Peyer's patch (tissue), 4 donors: Measurements from ENCODE around the gene TMEM81. TPM values are rescaled to one million over a fixed set of nuclear protein-coding genes. Genes with fewer than 3 reads are reported as not detected.

Experiments
- DNase-seq, 3 donors: peaks; one replicate each; pipeline ENCODE4 v3.0.0-alpha.2; 2017 to 2019
- H3K27ac ChIP-seq, 4 donors: fragments of 200-600 bp; sonication (generic); one replicate each; pipeline ENCODE4 v1.5.1; 2016 to 2019
- H3K27me3 ChIP-seq, 2 donors: fragments of 200-600 bp; sonication (generic); one replicate each; pipeline ENCODE4 v1.5.1; 2019
- H3K36me3 ChIP-seq, 3 donors: fragments of 200-600 bp; sonication (generic); one replicate each; pipeline ENCODE4 v1.5.1; 2016 to 2019
- H3K4me1 ChIP-seq, 4 donors: fragments of 200-600 bp; sonication (generic); one replicate each; pipeline ENCODE4 v1.5.1; 2016 to 2019
- H3K4me3 ChIP-seq, 4 donors: fragments of 200-600 bp; sonication (generic); 1 replicate in 3 of 4; 2 replicates in 1 of 4; pipeline ENCODE4 v1.5.1; 2016 to 2019; ENCODE audit warnings: mild to moderate bottlenecking in 1 of 4
- H3K9me3 ChIP-seq, 4 donors: fragments of 200-600 bp; sonication (generic); one replicate each; pipeline ENCODE4 v1.5.1; 2016 to 2019; ENCODE audit warnings: mild to moderate bottlenecking in 1 of 4
- POLR2A ChIP-seq, 2 donors: fragments of 450-650 bp; IDR thresholded peaks; one replicate each; pipeline ENCODE4 v1.5.1; 2017; ENCODE audit warnings: antibody characterized with exemption in 2 of 2, mild to moderate bottlenecking in 2 of 2, moderate library complexity in 2 of 2
- total RNA-seq, 4 donors: library from RNA; depleted of rRNA; stranded (reverse); fragments of >200 nt; gene quantifications; one replicate each; pipeline ENCODE4 v1.1.0, GENCODE V29; 2016
- TF ChIP-seq, protein P1 (sequence below), 6 experiments: fragments of 450-650 bp in 4 of 6; fragments of 200-600 bp in 2 of 6; sonication (generic) in 1 of 6; IDR thresholded peaks; one replicate each; pipeline ENCODE4 v1.5.1; 2017 to 2019; ENCODE audit warnings: antibody characterized with exemption in 6 of 6, mild to moderate bottlenecking in 3 of 6, moderate library complexity in 1 of 6

Gene TMEM81, protein sequence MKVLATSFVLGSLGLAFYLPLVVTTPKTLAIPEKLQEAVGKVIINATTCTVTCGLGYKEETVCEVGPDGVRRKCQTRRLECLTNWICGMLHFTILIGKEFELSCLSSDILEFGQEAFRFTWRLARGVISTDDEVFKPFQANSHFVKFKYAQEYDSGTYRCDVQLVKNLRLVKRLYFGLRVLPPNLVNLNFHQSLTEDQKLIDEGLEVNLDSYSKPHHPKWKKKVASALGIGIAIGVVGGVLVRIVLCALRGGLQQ
- total RNA-seq, result 1 to 10 TPM in 3 of 4 donors, under 1 TPM in 1; 0.88 to 3.3 (median 2.6) TPM

DNA sequence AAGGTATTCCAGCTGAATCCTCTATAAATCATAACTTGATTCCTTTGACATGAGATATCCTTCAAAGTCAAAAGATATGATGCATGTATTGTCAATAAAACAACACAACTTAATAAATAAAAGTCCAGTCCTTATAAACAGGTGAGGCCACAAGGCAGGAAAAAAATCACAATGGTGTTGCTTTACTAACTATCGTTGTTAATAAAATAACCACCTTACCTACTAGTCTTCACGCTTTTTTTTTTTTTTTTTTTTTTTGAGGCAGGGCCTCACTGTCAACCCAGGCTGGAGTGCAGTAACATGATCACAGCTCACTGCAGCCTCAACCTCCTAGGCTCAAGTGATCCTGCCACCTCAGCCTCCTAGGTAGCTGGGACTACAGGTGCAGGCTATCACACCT is at the start of gene TMEM81:
Gene TMEM81 (minus strand): TSS at position 101 of the 400 bp plus-strand sequence. CDS start 140 bp downstream, outside the sequence.
- H3K36me3 ChIP-seq, result peaks cover 0 to 53% (median 0%) of the 10 kb centered on the region in 3 donors
- no peak within 1 kb of the TSS for H3K27ac ChIP-seq
- no peaks in the 10 kb centered on the region for H3K27me3 ChIP-seq
- TF ChIP-seq, protein P1, sequence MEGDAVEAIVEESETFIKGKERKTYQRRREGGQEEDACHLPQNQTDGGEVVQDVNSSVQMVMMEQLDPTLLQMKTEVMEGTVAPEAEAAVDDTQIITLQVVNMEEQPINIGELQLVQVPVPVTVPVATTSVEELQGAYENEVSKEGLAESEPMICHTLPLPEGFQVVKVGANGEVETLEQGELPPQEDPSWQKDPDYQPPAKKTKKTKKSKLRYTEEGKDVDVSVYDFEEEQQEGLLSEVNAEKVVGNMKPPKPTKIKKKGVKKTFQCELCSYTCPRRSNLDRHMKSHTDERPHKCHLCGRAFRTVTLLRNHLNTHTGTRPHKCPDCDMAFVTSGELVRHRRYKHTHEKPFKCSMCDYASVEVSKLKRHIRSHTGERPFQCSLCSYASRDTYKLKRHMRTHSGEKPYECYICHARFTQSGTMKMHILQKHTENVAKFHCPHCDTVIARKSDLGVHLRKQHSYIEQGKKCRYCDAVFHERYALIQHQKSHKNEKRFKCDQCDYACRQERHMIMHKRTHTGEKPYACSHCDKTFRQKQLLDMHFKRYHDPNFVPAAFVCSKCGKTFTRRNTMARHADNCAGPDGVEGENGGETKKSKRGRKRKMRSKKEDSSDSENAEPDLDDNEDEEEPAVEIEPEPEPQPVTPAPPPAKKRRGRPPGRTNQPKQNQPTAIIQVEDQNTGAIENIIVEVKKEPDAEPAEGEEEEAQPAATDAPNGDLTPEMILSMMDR (IDR thresholded peaks at IDR 0.05), result no peak
- no peak for TF ChIP-seq POLR2A (IDR thresholded peaks at IDR 0.05)
- H3K4me1 ChIP-seq, result no peaks in the 10 kb centered on the region
- no peak for DNase-seq
- H3K9me3 ChIP-seq, result no peaks in the 10 kb centered on the region
- no peak within 1 kb of the TSS for H3K4me3 ChIP-seq

DNA sequence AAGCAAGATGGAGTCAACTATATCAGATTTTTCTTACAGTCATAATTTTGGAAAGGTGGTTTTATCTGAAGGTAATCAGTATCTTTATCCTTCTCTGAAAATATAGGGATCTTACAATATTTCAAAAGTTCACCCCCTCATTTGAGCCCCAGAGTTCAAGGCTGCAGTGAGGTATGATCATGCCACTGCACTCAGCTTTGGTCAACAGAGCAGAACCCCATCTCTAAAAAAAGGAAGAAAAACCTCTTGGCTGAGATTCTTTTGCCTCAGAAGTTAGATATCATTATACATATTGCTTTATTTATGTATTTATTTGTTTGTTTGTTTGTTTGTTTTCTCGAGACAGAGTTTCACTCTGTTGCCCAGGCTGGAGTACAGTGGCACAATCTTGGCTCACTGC is 49.0 kb upstream of the TMEM81 start:
- Histone ChIP-seq H3K36me3 (no peaks in the 10 kb centered on the region), H3K27me3 (no peaks in the 10 kb centered on the region), H3K27ac (no peak overlapping the region), H3K4me3 (no peak overlapping the region), H3K9me3 (no peaks in the 10 kb centered on the region), H3K4me1 (no peaks in the 10 kb centered on the region)
- TF ChIP-seq POLR2A (IDR thresholded peaks at IDR 0.05), result no peak
- no peak for DNase-seq

DNA sequence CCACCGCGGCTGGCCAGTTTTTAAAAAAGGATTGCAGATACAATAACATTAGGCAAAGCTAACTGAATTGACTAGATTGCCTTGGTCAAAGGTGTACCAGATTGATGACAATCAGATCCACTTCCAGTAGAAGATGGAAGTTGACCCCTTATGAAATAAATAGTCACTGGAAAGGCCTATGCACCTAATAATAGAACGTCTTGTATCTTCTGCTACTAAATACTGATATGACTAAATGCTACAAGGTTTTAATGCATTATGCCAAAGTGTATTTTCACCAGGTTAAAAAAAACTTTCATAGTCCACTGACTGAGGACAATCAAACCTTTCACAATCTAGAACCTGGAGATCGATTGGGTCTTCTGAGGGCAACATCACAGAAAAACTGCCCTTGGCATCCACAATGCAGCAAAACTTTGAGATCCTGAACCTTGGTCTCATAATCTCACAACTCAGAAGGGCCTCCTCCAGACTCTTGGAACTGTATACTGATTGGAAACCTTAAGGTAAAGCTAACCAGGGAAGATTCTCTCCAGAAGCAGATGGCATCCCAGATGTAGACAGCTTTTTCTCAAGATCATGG is 45.3 kb upstream of the TMEM81 start:
- TF ChIP-seq, protein P1 (IDR thresholded peaks at IDR 0.05), result no peak
- no peak for TF ChIP-seq POLR2A (IDR thresholded peaks at IDR 0.05)
- H3K27ac ChIP-seq, result no peak overlapping the region

DNA sequence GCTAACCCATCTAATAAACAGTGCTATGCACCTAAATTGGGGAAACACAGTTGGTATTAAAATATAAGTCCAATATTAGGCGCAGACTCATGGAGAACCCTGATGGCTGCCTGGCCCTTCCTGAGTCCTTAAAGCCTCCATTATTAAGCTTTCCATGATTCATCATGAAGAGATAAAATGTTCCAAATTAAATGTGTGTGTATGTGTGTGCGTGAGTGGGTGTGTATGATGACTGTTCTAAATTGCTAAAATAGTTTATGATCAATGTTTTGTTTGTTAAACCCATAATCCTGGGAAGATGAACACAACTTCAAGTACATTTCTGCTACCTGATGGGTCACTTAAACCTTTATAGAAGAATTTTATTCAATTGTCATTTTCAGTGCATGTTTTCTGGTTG is 43.8 kb upstream of the TMEM81 start:
- Histone ChIP-seq H3K9me3 (no peaks in the 10 kb centered on the region), H3K4me3 (no peak overlapping the region), H3K36me3 (no peaks in the 10 kb centered on the region), H3K27me3 (no peaks in the 10 kb centered on the region), H3K4me1 (peaks cover 0 to 2% (median 0%) of the 10 kb centered on the region in 4 donors), H3K27ac (no peak overlapping the region)
- DNase-seq, result no peak
- TF ChIP-seq, protein P1 (IDR thresholded peaks at IDR 0.05), result no peak
- no peak for TF ChIP-seq POLR2A (IDR thresholded peaks at IDR 0.05)

More for the DNA sequence above, 45.3 kb upstream of the TMEM81 start:
- no peak overlapping the region for H3K4me3 ChIP-seq
- no peaks in the 10 kb centered on the region for H3K27me3 ChIP-seq
- no peaks in the 10 kb centered on the region for H3K36me3 ChIP-seq
- no peaks in the 10 kb centered on the region for H3K9me3 ChIP-seq
- no peaks in the 10 kb centered on the region for H3K4me1 ChIP-seq
- DNase-seq, result no peak

DNA sequence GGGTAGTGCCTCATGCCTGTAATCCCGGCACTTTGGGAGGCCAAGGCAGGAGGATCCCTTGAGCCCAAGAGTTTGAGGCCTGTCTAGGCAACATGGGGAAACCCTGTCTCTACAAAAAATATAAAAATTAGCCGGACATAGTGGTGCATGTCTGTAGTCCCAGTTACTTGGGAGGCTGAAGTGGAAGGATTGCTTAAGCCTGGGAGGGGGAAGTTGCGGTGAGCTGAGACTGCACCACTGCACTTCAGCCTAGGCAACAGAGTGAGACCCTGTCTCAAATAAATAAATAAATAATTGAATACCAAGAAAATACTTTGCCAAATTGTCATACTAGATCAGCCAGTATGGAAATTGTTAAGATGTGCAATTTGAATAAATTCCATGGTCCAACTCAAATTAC is 43.4 kb upstream of the TMEM81 start:
- Histone ChIP-seq H3K4me3 (no peak overlapping the region), H3K27ac (no peak overlapping the region), H3K36me3 (no peaks in the 10 kb centered on the region), H3K9me3 (no peaks in the 10 kb centered on the region), H3K4me1 (peaks cover 0 to 6% (median 0%) of the 10 kb centered on the region in 4 donors), H3K27me3 (no peaks in the 10 kb centered on the region)
- no peak for TF ChIP-seq POLR2A (IDR thresholded peaks at IDR 0.05)
- TF ChIP-seq, protein P1 (IDR thresholded peaks at IDR 0.05), result no peak
- no peak for DNase-seq

DNA sequence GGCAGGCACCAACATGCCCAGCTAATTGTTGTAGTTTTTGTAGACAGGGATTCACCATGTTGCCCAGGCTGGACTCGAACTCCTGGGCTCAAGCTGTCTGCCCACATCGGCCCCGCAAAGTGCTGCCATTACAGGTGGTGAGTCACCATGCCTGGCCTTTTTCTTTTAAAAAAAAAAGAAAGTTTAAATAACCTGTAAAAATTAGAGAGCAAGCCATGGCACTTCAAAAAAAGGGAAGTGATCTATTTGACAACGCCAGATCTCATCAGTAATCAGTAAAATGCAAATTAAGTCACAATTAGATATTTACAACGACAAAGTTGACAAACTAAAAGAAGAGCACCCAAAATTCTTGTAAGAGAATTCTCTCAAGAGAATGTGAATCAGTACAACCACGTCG is 40.5 kb upstream of the TMEM81 start:
- no peak overlapping the region for H3K27ac ChIP-seq

More for the DNA sequence above, 40.5 kb upstream of the TMEM81 start:
- DNase-seq, result peak in 1 of 3 donors; percentile 33
- H3K4me3 ChIP-seq, result no peak overlapping the region
- H3K36me3 ChIP-seq, result no peaks in the 10 kb centered on the region
- no peaks in the 10 kb centered on the region for H3K9me3 ChIP-seq
- peaks cover 0 to 25% (median 12%) of the 10 kb centered on the region in 4 donors for H3K4me1 ChIP-seq
- TF ChIP-seq, protein P1 (IDR thresholded peaks at IDR 0.05), result no peak
- TF ChIP-seq POLR2A (IDR thresholded peaks at IDR 0.05), result no peak
- no peaks in the 10 kb centered on the region for H3K27me3 ChIP-seq
